ENCODE results near the gene STOM. TPM values are rescaled to one million over a fixed set of nuclear protein-coding genes. Genes with fewer than 3 reads are reported as not detected.

Gene STOM
- total RNA-seq, 1 experiment from 2014 or later = 51.8 TPM

GRCh38 chr9:121312169-121312568 lies 57.9 kb downstream of the STOM start:
- no peaks in the 10 kb centered on the region for H3K36me3 ChIP-seq (replicated peaks; ENCODE audit: control insufficient read depth, insufficient read depth, low read length)
- no peaks in the 10 kb centered on the region for H3K27me3 ChIP-seq (ENCODE audit: control insufficient read depth, insufficient read depth, low read length)
- no peak for DNase-seq
- no peak overlapping the region for H3K4me3 ChIP-seq (ENCODE audit: insufficient read depth, low read depth, low read length)

- Histone ChIP-seq H3K36me3 (replicated peaks; ENCODE audit: control insufficient read depth, insufficient read depth, low read length) (no peaks in the 10 kb centered on the region), H3K4me3 (ENCODE audit: insufficient read depth, low read depth, low read length) (no peak overlapping the region), H3K27me3 (ENCODE audit: control insufficient read depth, insufficient read depth, low read length) (no peaks in the 10 kb centered on the region)
- DNase-seq = no peak
These were observed 59.5 kb downstream of the STOM start for GRCh38 chr9:121310571-121310970.

- Histone ChIP-seq H3K36me3 (replicated peaks; ENCODE audit: control insufficient read depth, insufficient read depth, low read length) (no peaks in the 10 kb centered on the region), H3K27me3 (ENCODE audit: control insufficient read depth, insufficient read depth, low read length) (no peaks in the 10 kb centered on the region), H3K4me3 (ENCODE audit: insufficient read depth, low read depth, low read length) (no peak overlapping the region)
- DNase-seq = no peak
These were observed 60.1 kb downstream of the STOM start for GRCh38 chr9:121309833-121310425.

GRCh38 chr9:121309171-121309570 lies 60.9 kb downstream of the STOM start:
- Histone ChIP-seq H3K27me3 (ENCODE audit: control insufficient read depth, insufficient read depth, low read length) (no peaks in the 10 kb centered on the region), H3K36me3 (replicated peaks; ENCODE audit: control insufficient read depth, insufficient read depth, low read length) (no peaks in the 10 kb centered on the region), H3K4me3 (ENCODE audit: insufficient read depth, low read depth, low read length) (no peak overlapping the region)
- no peak for DNase-seq

GRCh38 chr9:121308765-121309164 lies 61.3 kb downstream of the STOM start:
- DNase-seq = no peak

GRCh38 chr9:121307976-121308375 lies 62.1 kb downstream of the STOM start:
- no peak for DNase-seq
- Histone ChIP-seq H3K4me3 (ENCODE audit: insufficient read depth, low read depth, low read length) (no peak overlapping the region), H3K36me3 (replicated peaks; ENCODE audit: control insufficient read depth, insufficient read depth, low read length) (no peaks in the 10 kb centered on the region), H3K27me3 (ENCODE audit: control insufficient read depth, insufficient read depth, low read length) (no peaks in the 10 kb centered on the region)

More at GRCh38 chr9:121308765-121309164, 61.3 kb downstream of the STOM start:
- Histone ChIP-seq H3K27me3 (ENCODE audit: control insufficient read depth, insufficient read depth, low read length) (no peaks in the 10 kb centered on the region), H3K36me3 (replicated peaks; ENCODE audit: control insufficient read depth, insufficient read depth, low read length) (no peaks in the 10 kb centered on the region), H3K4me3 (ENCODE audit: insufficient read depth, low read depth, low read length) (no peak overlapping the region)

GRCh38 chr9:121305269-121305994 lies 64.6 kb downstream of the STOM start:
- Histone ChIP-seq H3K36me3 (replicated peaks; ENCODE audit: control insufficient read depth, insufficient read depth, low read length) (no peaks in the 10 kb centered on the region), H3K4me3 (ENCODE audit: insufficient read depth, low read depth, low read length) (no peak overlapping the region), H3K27me3 (ENCODE audit: control insufficient read depth, insufficient read depth, low read length) (peaks cover 11% of the 10 kb centered on the region)
- no peak for DNase-seq

GRCh38 chr9:121304707-121305106 lies 65.3 kb downstream of the STOM start:
- H3K36me3 ChIP-seq (replicated peaks; ENCODE audit: control insufficient read depth, insufficient read depth, low read length) = no peaks in the 10 kb centered on the region
- no peak overlapping the region for H3K4me3 ChIP-seq (ENCODE audit: insufficient read depth, low read depth, low read length)
- no peak for DNase-seq
- H3K27me3 ChIP-seq (ENCODE audit: control insufficient read depth, insufficient read depth, low read length) = peaks cover 17% of the 10 kb centered on the region

- no peak for DNase-seq
- H3K4me3 ChIP-seq (ENCODE audit: insufficient read depth, low read depth, low read length) = no peak overlapping the region
- peaks cover 17% of the 10 kb centered on the region for H3K27me3 ChIP-seq (ENCODE audit: control insufficient read depth, insufficient read depth, low read length)
- H3K36me3 ChIP-seq (replicated peaks; ENCODE audit: control insufficient read depth, insufficient read depth, low read length) = no peaks in the 10 kb centered on the region
These were observed 66.3 kb downstream of the STOM start for GRCh38 chr9:121303456-121304451.

GRCh38 chr9:121302786-121303185 lies 67.3 kb downstream of the STOM start:
- Histone ChIP-seq H3K36me3 (replicated peaks; ENCODE audit: control insufficient read depth, insufficient read depth, low read length) (no peaks in the 10 kb centered on the region), H3K4me3 (ENCODE audit: insufficient read depth, low read depth, low read length) (no peak overlapping the region), H3K27me3 (ENCODE audit: control insufficient read depth, insufficient read depth, low read length) (peaks cover 17% of the 10 kb centered on the region)
- no peak for DNase-seq

- H3K4me3 ChIP-seq (ENCODE audit: insufficient read depth, low read depth, low read length) = no peak overlapping the region
- DNase-seq = no peak
- no peaks in the 10 kb centered on the region for H3K36me3 ChIP-seq (replicated peaks; ENCODE audit: control insufficient read depth, insufficient read depth, low read length)
- H3K27me3 ChIP-seq (ENCODE audit: control insufficient read depth, insufficient read depth, low read length) = peaks cover 17% of the 10 kb centered on the region
These were observed 67.7 kb downstream of the STOM start for GRCh38 chr9:121302341-121302740.

GRCh38 chr9:121301881-121302286 lies 68.2 kb downstream of the STOM start:
- Histone ChIP-seq H3K27me3 (ENCODE audit: control insufficient read depth, insufficient read depth, low read length) (peaks cover 17% of the 10 kb centered on the region), H3K4me3 (ENCODE audit: insufficient read depth, low read depth, low read length) (no peak overlapping the region), H3K36me3 (replicated peaks; ENCODE audit: control insufficient read depth, insufficient read depth, low read length) (no peaks in the 10 kb centered on the region)
- DNase-seq = no peak

- H3K36me3 ChIP-seq (replicated peaks; ENCODE audit: control insufficient read depth, insufficient read depth, low read length) = no peaks in the 10 kb centered on the region
- H3K27me3 ChIP-seq (ENCODE audit: control insufficient read depth, insufficient read depth, low read length) = peaks cover 17% of the 10 kb centered on the region
- peak overlapping the region; percentile 47 for H3K4me3 ChIP-seq (ENCODE audit: insufficient read depth, low read depth, low read length)
- DNase-seq = no peak
These were observed 69.5 kb downstream of the STOM start for GRCh38 chr9:121300283-121301119.

Data from H7 (cell line).